ENCODE data around the gene FAM163B. TPM values are rescaled to one million over a fixed set of nuclear protein-coding genes. Genes with fewer than 3 reads are reported as not detected.

FAM163B gene
- total and polyA plus RNA-seq, 2 donors (not counting 3 experiments of a cell fraction or from before 2014, with no cell fraction given): not detected

DNA sequence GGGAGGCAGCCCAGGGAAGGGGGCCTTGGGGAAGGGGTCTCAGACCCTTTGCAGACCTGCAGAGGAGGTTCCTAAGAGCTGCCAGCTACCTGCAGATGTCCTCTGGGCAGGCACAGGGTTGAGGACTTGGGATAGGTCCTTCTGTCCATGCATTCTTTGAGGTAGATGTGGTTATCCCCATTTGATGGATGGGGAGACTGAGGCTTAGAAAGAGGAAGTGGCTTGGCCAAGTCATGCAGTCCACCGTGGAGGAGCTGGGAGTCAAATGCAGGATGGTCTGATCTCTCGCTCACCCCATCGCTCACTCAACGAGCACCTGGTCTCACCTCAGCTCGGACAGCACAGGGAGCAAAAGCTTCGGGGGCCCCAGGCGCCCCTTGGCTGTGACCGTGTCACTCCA lies 54.5 kb downstream of the FAM163B start:
- Histone ChIP-seq H3K36me3 (ENCODE audit: control insufficient read depth in 2 of 2, extremely low read depth in 1 of 2, insufficient read depth in 2 of 2, low read length in 2 of 2) (no peaks in the 10 kb centered on the region), H3K9me3 (replicated peaks; ENCODE audit: control insufficient read depth, insufficient read depth, low read length) (no peaks in the 10 kb centered on the region), H4K20me1 (replicated peaks; ENCODE audit: control insufficient read depth, extremely low read depth, insufficient read depth, low read length) (no peaks in the 10 kb centered on the region), H3K4me1 (ENCODE audit: control insufficient read depth, extremely low read depth, insufficient read depth, low read length) (peaks cover 14% of the 10 kb centered on the region), H3K79me2 (ENCODE audit: control insufficient read depth, insufficient read depth, low read length) (no peaks in the 10 kb centered on the region), H3K27ac (ENCODE audit: insufficient read depth, low read depth, low read length) (no peak overlapping the region), H3K27me3 (ENCODE audit: control insufficient read depth in 2 of 2, insufficient read depth in 2 of 2, low read length in 2 of 2) (no peaks in the 10 kb centered on the region), H3K9ac (replicated peaks; ENCODE audit: extremely low read depth, insufficient read depth, low read length) (no peak overlapping the region), H2AFZ (ENCODE audit: low read depth, low read length) (no peak overlapping the region), H3K9me1 (replicated peaks; ENCODE audit: control insufficient read depth, extremely low read depth, insufficient read depth, low read length) (no peaks in the 10 kb centered on the region), H3K4me3 (replicated peaks in 1 of 3; ENCODE audit: insufficient read depth in 1 of 3, low read depth in 1 of 3, low read length in 3 of 3) (no peak overlapping the region), H3K4me2 (ENCODE audit: insufficient read depth, low read length) (no peak overlapping the region)
- dilution Hi-C loops (cut with MboI; ENCODE audit: extremely low pct_ligation_motif_present, low sequenced_read_pairs): no loop called here
- BruUV-seq (replicated peaks): no TSS peak
- FAIRE-seq (no peak), DNase-seq (ENCODE audit: low read depth, low spot score) (no peak)
- POLR2A ChIA-PET: no interaction called here
- CTCF ChIA-PET: no interaction called here
- TF ChIP-seq EZH2 (IDR thresholded peaks at IDR 0.05; ENCODE audit: borderline replicate concordance, low read depth, low read length, severe bottlenecking): no peak
- TF ChIP-seq GATA2 (IDR thresholded peaks at IDR 0.05; ENCODE audit: insufficient read depth, insufficient read length, low read depth, low read length): no peak
- no peak for TF ChIP-seq POLR2AphosphoS5 (IDR thresholded peaks at IDR 0.05; ENCODE audit: insufficient read depth, low read depth, low read length)
- TF ChIP-seq FOS (IDR thresholded peaks at IDR 0.05; ENCODE audit: borderline replicate concordance, insufficient read depth, low read length): no peak
- TF ChIP-seq, protein P1, sequence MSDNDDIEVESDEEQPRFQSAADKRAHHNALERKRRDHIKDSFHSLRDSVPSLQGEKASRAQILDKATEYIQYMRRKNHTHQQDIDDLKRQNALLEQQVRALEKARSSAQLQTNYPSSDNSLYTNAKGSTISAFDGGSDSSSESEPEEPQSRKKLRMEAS (IDR thresholded peaks at IDR 0.05; ENCODE audit: insufficient read depth, insufficient read length): no peak
- TF ChIP-seq, protein P2, sequence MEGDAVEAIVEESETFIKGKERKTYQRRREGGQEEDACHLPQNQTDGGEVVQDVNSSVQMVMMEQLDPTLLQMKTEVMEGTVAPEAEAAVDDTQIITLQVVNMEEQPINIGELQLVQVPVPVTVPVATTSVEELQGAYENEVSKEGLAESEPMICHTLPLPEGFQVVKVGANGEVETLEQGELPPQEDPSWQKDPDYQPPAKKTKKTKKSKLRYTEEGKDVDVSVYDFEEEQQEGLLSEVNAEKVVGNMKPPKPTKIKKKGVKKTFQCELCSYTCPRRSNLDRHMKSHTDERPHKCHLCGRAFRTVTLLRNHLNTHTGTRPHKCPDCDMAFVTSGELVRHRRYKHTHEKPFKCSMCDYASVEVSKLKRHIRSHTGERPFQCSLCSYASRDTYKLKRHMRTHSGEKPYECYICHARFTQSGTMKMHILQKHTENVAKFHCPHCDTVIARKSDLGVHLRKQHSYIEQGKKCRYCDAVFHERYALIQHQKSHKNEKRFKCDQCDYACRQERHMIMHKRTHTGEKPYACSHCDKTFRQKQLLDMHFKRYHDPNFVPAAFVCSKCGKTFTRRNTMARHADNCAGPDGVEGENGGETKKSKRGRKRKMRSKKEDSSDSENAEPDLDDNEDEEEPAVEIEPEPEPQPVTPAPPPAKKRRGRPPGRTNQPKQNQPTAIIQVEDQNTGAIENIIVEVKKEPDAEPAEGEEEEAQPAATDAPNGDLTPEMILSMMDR (IDR thresholded peaks at IDR 0.05; ENCODE audit: extremely low read depth in 1 of 2, insufficient read depth in 1 of 2, low read depth in 1 of 2, low read length in 2 of 2): no peak
- no peak for TF ChIP-seq MYC (IDR thresholded peaks at IDR 0.05; ENCODE audit: low read depth, low read length)
- TF ChIP-seq POLR2A (IDR thresholded peaks at IDR 0.05; ENCODE audit: low read depth, low read length): no peak
- TF ChIP-seq JUN (IDR thresholded peaks at IDR 0.05; ENCODE audit: borderline replicate concordance, insufficient read depth, insufficient read length, low read depth): no peak
- intact Hi-C loops (cut with micrococcal nuclease): no loop called here

Measured in endothelial cell of umbilical vein (primary cell).